Colonic mucosa (tissue), 4 donors: Measurements from ENCODE around the gene SCYL2. TPM values are rescaled to one million over a fixed set of nuclear protein-coding genes. Genes with fewer than 3 reads are reported as not detected.
A peak's percentile ranks its signal among the peaks of the same experiment; 100 is the strongest.

Experiments used
- DNase-seq: peaks from one replicate; pipeline ENCODE4 v3.0.0-alpha.2; 2020
- H3K27ac ChIP-seq: fragments of 200-600 bp; one replicate; pipeline ENCODE4 v1.8.0; 2021
- H3K27me3 ChIP-seq: fragments of 200-600 bp; one replicate; pipeline ENCODE4 v1.8.0; 2021
- H3K36me3 ChIP-seq: fragments of 200-600 bp; one replicate; pipeline ENCODE4 v1.8.0; 2021
- H3K4me1 ChIP-seq: fragments of 200-600 bp; one replicate; pipeline ENCODE4 v1.8.0; 2021; ENCODE audit warnings: mild to moderate bottlenecking
- H3K4me3 ChIP-seq: fragments of 200-600 bp; one replicate; pipeline ENCODE4 v1.8.0; 2021
- H3K9ac ChIP-seq, 2 donors: one replicate each; pipeline ENCODE4 v1.7.0; 2013; ENCODE audit warnings: control low read depth in 2 of 2, low read depth in 2 of 2, low read length in 2 of 2
- H3K9me3 ChIP-seq: fragments of 200-600 bp; one replicate; pipeline ENCODE4 v1.8.0; 2021
- intact Hi-C: fragments of 100-400 bp; cut with DNase I; formaldehyde crosslinking; loops from one replicate; pipeline ENCODE4 v1.14.1; 2022
- total RNA-seq, 2 donors: library from RNA; stranded (reverse); fragmentation: NEBNext Ultra II Directional in 1 of 2; extraction: Animal tissue kit (Norgen Biotek cat#: 25700) in 1 of 2; gene quantifications; one replicate each; pipeline ENCODE4 v1.2.1, GENCODE V29; 2021
- TF ChIP-seq, protein P1 (sequence below): fragments of 200-600 bp; IDR thresholded peaks from one replicate; pipeline ENCODE4 v1.8.0; 2022; ENCODE audit warnings: antibody characterized with exemption, mild to moderate bottlenecking
- donor health status: healthy.
- donor health status: DM: no; HTN: no; CAD: no.
- donor health status: DM: no; HTN: no; CAD: no.

SCYL2 gene
- total RNA-seq, 2 donors from 2014 or later, result 58.4 to 91.1 TPM

DNA sequence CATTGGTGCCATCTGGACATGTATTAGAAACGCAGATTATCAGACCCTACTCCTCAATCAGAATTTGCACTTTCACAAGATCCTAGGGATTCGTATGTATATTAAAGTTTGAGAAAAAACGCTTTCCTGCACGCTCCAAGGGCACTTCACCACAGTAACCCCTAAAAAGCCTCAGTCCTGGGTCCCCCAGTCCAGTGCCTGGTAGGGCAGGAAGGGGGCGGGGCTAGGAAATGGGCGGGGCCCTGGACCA is 467 bp upstream of the SCYL2 start:
- Histone ChIP-seq H3K36me3 (no peaks in the 10 kb centered on the region), H3K27ac (peak overlapping the region; percentile 96), H3K27me3 (no peaks in the 10 kb centered on the region), H3K4me3 (peak overlapping the region; percentile 88), H3K9me3 (no peaks in the 10 kb centered on the region), H3K9ac (peak overlapping the region; percentile 3 to 99), H3K4me1 (peaks cover 4% of the 10 kb centered on the region)
- DNase-seq, result peak; percentile 99
- intact Hi-C loops, result no loop called here
- TF ChIP-seq, protein P1, sequence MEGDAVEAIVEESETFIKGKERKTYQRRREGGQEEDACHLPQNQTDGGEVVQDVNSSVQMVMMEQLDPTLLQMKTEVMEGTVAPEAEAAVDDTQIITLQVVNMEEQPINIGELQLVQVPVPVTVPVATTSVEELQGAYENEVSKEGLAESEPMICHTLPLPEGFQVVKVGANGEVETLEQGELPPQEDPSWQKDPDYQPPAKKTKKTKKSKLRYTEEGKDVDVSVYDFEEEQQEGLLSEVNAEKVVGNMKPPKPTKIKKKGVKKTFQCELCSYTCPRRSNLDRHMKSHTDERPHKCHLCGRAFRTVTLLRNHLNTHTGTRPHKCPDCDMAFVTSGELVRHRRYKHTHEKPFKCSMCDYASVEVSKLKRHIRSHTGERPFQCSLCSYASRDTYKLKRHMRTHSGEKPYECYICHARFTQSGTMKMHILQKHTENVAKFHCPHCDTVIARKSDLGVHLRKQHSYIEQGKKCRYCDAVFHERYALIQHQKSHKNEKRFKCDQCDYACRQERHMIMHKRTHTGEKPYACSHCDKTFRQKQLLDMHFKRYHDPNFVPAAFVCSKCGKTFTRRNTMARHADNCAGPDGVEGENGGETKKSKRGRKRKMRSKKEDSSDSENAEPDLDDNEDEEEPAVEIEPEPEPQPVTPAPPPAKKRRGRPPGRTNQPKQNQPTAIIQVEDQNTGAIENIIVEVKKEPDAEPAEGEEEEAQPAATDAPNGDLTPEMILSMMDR, result no peak

DNA sequence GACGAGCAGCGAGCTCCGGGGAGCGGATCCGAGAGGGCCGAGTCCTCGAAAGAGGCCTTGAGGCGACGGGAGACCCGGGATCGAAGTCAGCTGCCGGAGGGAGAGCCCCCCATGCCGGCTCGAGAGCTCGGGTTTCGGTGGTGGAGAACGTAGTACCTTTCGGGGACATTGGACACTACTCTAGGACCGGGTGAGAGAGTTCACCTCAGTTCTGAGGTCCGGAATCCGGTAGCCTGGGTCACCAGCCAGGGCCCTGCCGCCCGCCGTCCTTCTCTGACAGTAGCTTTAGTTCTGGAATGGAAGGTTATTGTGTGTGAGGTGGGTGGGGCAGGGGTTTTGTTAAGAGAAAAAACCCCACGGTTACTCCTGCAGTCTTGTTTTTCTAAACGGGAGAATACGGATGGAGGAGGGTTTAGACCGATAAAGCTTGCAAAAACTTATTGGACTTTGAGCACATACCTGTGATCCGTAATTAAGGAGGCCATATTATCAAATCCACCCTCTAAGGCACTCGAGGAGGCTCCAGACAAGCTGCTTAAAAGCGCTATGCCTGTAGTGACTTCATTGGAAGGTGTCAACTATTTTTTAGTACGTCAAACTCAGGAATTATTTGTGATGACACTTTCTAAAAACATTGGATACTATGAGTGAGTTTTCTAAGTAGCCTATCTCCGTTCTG is 765 bp downstream of the SCYL2 start:
- intact Hi-C loops, result no loop called here
- Histone ChIP-seq H3K27ac (peak overlapping the region; percentile 96), H3K27me3 (no peaks in the 10 kb centered on the region), H3K9ac (peak overlapping the region; percentile 98 to 99), H3K4me3 (peak overlapping the region; percentile 88), H3K9me3 (no peaks in the 10 kb centered on the region), H3K4me1 (peaks cover 4% of the 10 kb centered on the region), H3K36me3 (no peaks in the 10 kb centered on the region)
- peak; percentile 47 for DNase-seq
- TF ChIP-seq, protein P1, result no peak

- TF ChIP-seq, protein P1, result no peak
- Histone ChIP-seq H3K9me3 (no peaks in the 10 kb centered on the region), H3K9ac (peak overlapping the region in 1 of 2 donors; percentile 57), H3K27ac (no peak overlapping the region), H3K27me3 (no peaks in the 10 kb centered on the region), H3K36me3 (no peaks in the 10 kb centered on the region), H3K4me3 (peak overlapping the region; percentile 88), H3K4me1 (peaks cover 4% of the 10 kb centered on the region)
- DNase-seq, result no peak
- intact Hi-C loops, result no loop called here
Observed at GRCh38 chr12:100268835-100269564, 2.0 kb downstream of the SCYL2 start.

GRCh38 chr12:100273782-100274181 is 6.8 kb downstream of the SCYL2 start:
- H3K4me1 ChIP-seq, result peaks cover 4% of the 10 kb centered on the region
- no peak for DNase-seq
- no peaks in the 10 kb centered on the region for H3K36me3 ChIP-seq
- no peak overlapping the region for H3K9ac ChIP-seq
- intact Hi-C loops, result no loop called here
- no peak overlapping the region for H3K27ac ChIP-seq
- H3K4me3 ChIP-seq, result no peak overlapping the region
- no peaks in the 10 kb centered on the region for H3K27me3 ChIP-seq
- TF ChIP-seq, protein P1, result no peak
- no peaks in the 10 kb centered on the region for H3K9me3 ChIP-seq

DNA sequence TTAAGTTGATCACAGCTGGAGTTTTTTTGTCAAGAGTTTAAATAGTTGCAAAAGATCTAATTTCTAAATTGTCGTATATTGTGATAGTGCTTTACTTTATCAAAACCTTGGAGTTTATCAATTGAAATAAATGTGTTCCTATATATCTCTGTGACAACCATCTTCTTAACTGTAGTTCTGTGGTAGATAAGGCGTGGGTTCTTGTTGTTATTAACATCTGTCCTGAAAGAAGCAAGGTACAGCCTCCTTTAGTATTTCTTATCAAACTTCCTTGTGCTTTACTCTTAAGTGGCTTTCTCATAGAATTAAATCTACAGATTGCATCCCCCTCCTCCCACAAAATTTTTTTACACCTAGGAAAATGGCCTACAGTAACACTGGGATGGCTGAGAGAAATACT is 7.3 kb downstream of the SCYL2 start:
- Histone ChIP-seq H3K9me3 (no peaks in the 10 kb centered on the region), H3K36me3 (no peaks in the 10 kb centered on the region), H3K9ac (no peak overlapping the region), H3K4me1 (peaks cover 1% of the 10 kb centered on the region), H3K4me3 (no peak overlapping the region), H3K27ac (no peak overlapping the region), H3K27me3 (no peaks in the 10 kb centered on the region)
- no peak for DNase-seq
- intact Hi-C loops, result no loop called here
- TF ChIP-seq, protein P1, result no peak
